Endothelial cell of umbilical vein (primary cell): ENCODE results near the gene MEF2D. TPM values are rescaled to one million over a fixed set of nuclear protein-coding genes. Genes with fewer than 3 reads are reported as not detected.

Experiments used
- BruUV-seq: library from RNA; stranded (reverse); fragments of 400-500 nt; replicated peaks from 2 replicates; lab custom pipeline; 2021; lab: Mats Ljungman, UMichigan
- CTCF ChIA-PET: fragments of 300-600, 350-600 bp; sonication (Branson Sonifier 250); formaldehyde crosslinking; loops from one replicate; lab custom pipeline; 2021; ENCODE audit warnings: antibody characterized with exemption, inconsistent platforms; lab: Charles Lee
- POLR2A ChIA-PET: fragments of 300-600, 350-600 bp; sonication (Branson Sonifier 250); formaldehyde crosslinking; loops from one replicate; lab custom pipeline; 2021; ENCODE audit warnings: antibody characterized with exemption, inconsistent platforms; lab: Charles Lee
- DNase-seq: peaks from one replicate; pipeline ENCODE4 v3.0.0-alpha.2; 2011; ENCODE audit warnings: low read depth, low spot score
- FAIRE-seq: peaks from 2 replicates; lab custom pipeline; 2011; peaks lifted over from hg19 to GRCh38; lab: Jason Lieb, UNC
- H2AFZ ChIP-seq: 2 replicates; pipeline ENCODE4 v1.6.0; 2012; ENCODE audit warnings: low read depth, low read length, control low read depth, inconsistent platforms
- H3K27ac ChIP-seq: 2 replicates; pipeline ENCODE4 v1.5.1; 2011; ENCODE audit warnings: low read depth, mild to moderate bottlenecking, control low read depth, low read length, moderate library complexity; ENCODE audit not compliant: insufficient read depth
- H3K27me3 ChIP-seq, 2 experiments: 2 replicates each; pipeline versions ENCODE4 v1.6.0 to v1.6.1; 2011; ENCODE audit warnings: low read length in 2 of 2, mixed read lengths in 1 of 2; ENCODE audit not compliant: control insufficient read depth in 2 of 2, insufficient read depth in 2 of 2
- H3K36me3 ChIP-seq, 2 experiments: 2 replicates in 1 of 2; 3 replicates in 1 of 2; pipeline ENCODE4 v1.5.1; 2011; ENCODE audit warnings: low read length in 2 of 2, mild to moderate bottlenecking in 1 of 2, moderate library complexity in 1 of 2; ENCODE audit not compliant: control insufficient read depth in 2 of 2, insufficient read depth in 2 of 2; ENCODE audit errors: extremely low read depth in 1 of 2
- H3K4me1 ChIP-seq: 3 replicates; pipeline ENCODE4 v1.5.1; 2011; ENCODE audit warnings: mild to moderate bottlenecking, low read length; ENCODE audit not compliant: control insufficient read depth, insufficient read depth; ENCODE audit errors: extremely low read depth
- H3K4me2 ChIP-seq: 2 replicates; pipeline ENCODE4 v1.6.1; 2011; ENCODE audit warnings: low read length, control low read depth, mixed read lengths; ENCODE audit not compliant: insufficient read depth
- H3K4me3 ChIP-seq, 3 experiments: fragments of 200-600 bp in 1 of 3; sonication (generic), shearing (Covaris generic) in 1 of 3; replicated peaks in 1 of 3; 2 replicates each; pipeline ENCODE4 v1.5.1; 2011 to 2016; ENCODE audit warnings: control low read depth in 3 of 3, low read length in 3 of 3, mild to moderate bottlenecking in 2 of 3, inconsistent platforms in 1 of 3, low read depth in 1 of 3, moderate library complexity in 1 of 3; ENCODE audit not compliant: insufficient read depth in 1 of 3
- H3K79me2 ChIP-seq: 2 replicates; pipeline ENCODE4 v1.6.0; 2012; ENCODE audit warnings: low read length, inconsistent platforms; ENCODE audit not compliant: control insufficient read depth, insufficient read depth
- H3K9ac ChIP-seq: replicated peaks from 2 replicates; pipeline ENCODE3; 2011; ENCODE audit warnings: low read length, control low read depth; ENCODE audit not compliant: insufficient read depth; ENCODE audit errors: extremely low read depth
- H3K9me1 ChIP-seq: replicated peaks from 3 replicates; pipeline ENCODE4 v1.6.0; 2011; ENCODE audit warnings: mild to moderate bottlenecking, low read length; ENCODE audit not compliant: control insufficient read depth, insufficient read depth; ENCODE audit errors: extremely low read depth
- H3K9me3 ChIP-seq: replicated peaks from 2 replicates; pipeline ENCODE4 v1.5.1; 2012; ENCODE audit warnings: low read length, inconsistent platforms; ENCODE audit not compliant: control insufficient read depth, insufficient read depth
- H4K20me1 ChIP-seq: replicated peaks from 2 replicates; pipeline ENCODE3; 2011; ENCODE audit warnings: mild to moderate bottlenecking, low read length; ENCODE audit not compliant: control insufficient read depth, insufficient read depth; ENCODE audit errors: extremely low read depth
- EZH2 ChIP-seq: IDR thresholded peaks from 2 replicates; pipeline ENCODE4 v1.6.1; 2012; ENCODE audit warnings: borderline replicate concordance, low read depth, mild to moderate bottlenecking, moderate library complexity, low read length, inconsistent platforms; ENCODE audit not compliant: severe bottlenecking
- FOS ChIP-seq: IDR thresholded peaks from 2 replicates; pipeline ENCODE4 v1.6.1; 2011; ENCODE audit warnings: mild to moderate bottlenecking, low read length, moderate library complexity, borderline replicate concordance; ENCODE audit not compliant: insufficient read depth
- GATA2 ChIP-seq: IDR thresholded peaks from 2 replicates; pipeline ENCODE4 v1.7.0; 2011; ENCODE audit warnings: low read depth, mild to moderate bottlenecking, moderate library complexity, mixed read lengths, low read length; ENCODE audit not compliant: insufficient read length, insufficient read depth
- JUN ChIP-seq: IDR thresholded peaks from 2 replicates; pipeline ENCODE4 v1.6.1; 2011; ENCODE audit warnings: borderline replicate concordance, low read depth; ENCODE audit not compliant: insufficient read length, insufficient read depth
- MYC ChIP-seq: IDR thresholded peaks from one replicate; pipeline ENCODE4 v1.6.1; 2011; ENCODE audit warnings: mild to moderate bottlenecking, low read depth, low read length
- POLR2A ChIP-seq: IDR thresholded peaks from 2 replicates; pipeline ENCODE4 v1.6.1; 2012; ENCODE audit warnings: low read depth, mild to moderate bottlenecking, control low read depth, low read length
- POLR2AphosphoS5 ChIP-seq: IDR thresholded peaks from 2 replicates; pipeline ENCODE4 v1.6.1; 2012; ENCODE audit warnings: low read depth, mild to moderate bottlenecking, control low read depth, low read length, moderate library complexity; ENCODE audit not compliant: insufficient read depth
- dilution Hi-C: fragments of 300-500 bp; cut with MboI; formaldehyde crosslinking; loops from one replicate; pipeline ENCODE4 v1.15.0; 2019; ENCODE audit warnings: low sequenced_read_pairs; ENCODE audit not compliant: extremely low pct_ligation_motif_present
- intact Hi-C: fragments of 100-400 bp; cut with micrococcal nuclease; formaldehyde crosslinking; loops from one replicate; pipeline ENCODE4 v1.10.0; 2022
- polyA plus RNA-seq, 4 experiments: library from polyadenylated mRNA; depleted of rRNA in 3 of 4; stranded (reverse) in 3 of 4; unstranded in 1 of 4; fragments of >200 nt; gene quantifications; 2 replicates each; pipeline versions ENCODE4 v1.2.1 to v1.2.3, GENCODE V29; 2011 to 2012; ENCODE audit warnings: missing spikeins in 1 of 4
- total RNA-seq: library from RNA; stranded (reverse); gene quantifications from 2 replicates; pipeline ENCODE4 v1.2.3, GENCODE V29; 2021
- TF ChIP-seq, protein P1 (sequence below): IDR thresholded peaks from 2 replicates; pipeline ENCODE4 v1.6.1; 2011; ENCODE audit not compliant: insufficient read depth, insufficient read length
- TF ChIP-seq, protein P2 (sequence below), 2 donors: IDR thresholded peaks; 1 replicate in 1 of 2; 2 replicates in 1 of 2; pipeline ENCODE4 v1.5.1; 2011; ENCODE audit warnings: low read length in 2 of 2, mild to moderate bottlenecking in 2 of 2, moderate library complexity in 2 of 2, control low read depth in 1 of 2, inconsistent platforms in 1 of 2, low read depth in 1 of 2; ENCODE audit not compliant: insufficient read depth in 1 of 2; ENCODE audit errors: extremely low read depth in 1 of 2

Gene MEF2D
- total and polyA plus RNA-seq, 2 donors (not counting 3 experiments of a cell fraction or from before 2014, with no cell fraction given), result 45.4 to 52.2 TPM

DNA sequence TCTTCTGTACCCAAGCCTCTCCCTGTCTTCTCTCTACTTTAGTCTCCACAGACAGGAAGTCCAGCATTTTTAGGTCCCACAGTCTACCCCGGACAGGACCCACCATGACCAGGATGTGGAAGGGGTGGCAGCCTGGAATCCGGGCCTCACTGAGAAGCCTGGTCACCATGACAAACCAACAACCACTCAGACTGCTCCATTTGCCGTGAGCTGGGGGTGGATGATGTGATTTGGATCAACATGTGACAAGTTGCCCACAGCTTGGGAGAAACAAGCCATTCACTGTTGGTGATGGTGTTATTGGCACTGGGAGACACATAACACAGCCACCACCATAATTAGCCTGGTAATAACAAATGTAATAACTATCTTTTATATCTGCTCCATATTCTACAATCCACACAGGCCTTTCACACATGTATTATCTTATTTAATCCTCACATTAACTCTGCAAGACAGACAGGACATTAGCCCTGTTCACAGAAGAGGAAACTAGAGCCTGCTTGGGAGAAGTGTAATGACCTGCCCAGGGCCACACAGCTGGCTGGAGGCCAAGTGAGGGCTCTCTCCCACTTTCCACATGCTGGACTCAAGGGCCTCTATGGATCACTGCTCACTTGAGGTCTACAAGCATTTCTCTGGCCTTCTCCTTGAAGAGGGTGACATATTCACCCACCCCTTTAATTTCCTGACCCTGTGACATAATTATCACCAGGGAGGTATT is 22.9 kb downstream of the MEF2D start:
- H3K79me2 ChIP-seq, result no peaks in the 10 kb centered on the region
- DNase-seq (no peak), FAIRE-seq (no peak)
- dilution Hi-C loops, result no loop called here
- no peaks in the 10 kb centered on the region for H3K27me3 ChIP-seq
- H4K20me1 ChIP-seq, result no peaks in the 10 kb centered on the region
- H3K36me3 ChIP-seq, result peaks cover 25 to 79% of the 10 kb centered on the region in 2 experiments
- TF ChIP-seq FOS, result no peak
- TF ChIP-seq POLR2A, result no peak
- no peak for TF ChIP-seq MYC
- TF ChIP-seq EZH2, result no peak
- TF ChIP-seq, protein P1, sequence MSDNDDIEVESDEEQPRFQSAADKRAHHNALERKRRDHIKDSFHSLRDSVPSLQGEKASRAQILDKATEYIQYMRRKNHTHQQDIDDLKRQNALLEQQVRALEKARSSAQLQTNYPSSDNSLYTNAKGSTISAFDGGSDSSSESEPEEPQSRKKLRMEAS, result no peak
- no peak for TF ChIP-seq JUN
- TF ChIP-seq GATA2, result no peak
- TF ChIP-seq, protein P2, sequence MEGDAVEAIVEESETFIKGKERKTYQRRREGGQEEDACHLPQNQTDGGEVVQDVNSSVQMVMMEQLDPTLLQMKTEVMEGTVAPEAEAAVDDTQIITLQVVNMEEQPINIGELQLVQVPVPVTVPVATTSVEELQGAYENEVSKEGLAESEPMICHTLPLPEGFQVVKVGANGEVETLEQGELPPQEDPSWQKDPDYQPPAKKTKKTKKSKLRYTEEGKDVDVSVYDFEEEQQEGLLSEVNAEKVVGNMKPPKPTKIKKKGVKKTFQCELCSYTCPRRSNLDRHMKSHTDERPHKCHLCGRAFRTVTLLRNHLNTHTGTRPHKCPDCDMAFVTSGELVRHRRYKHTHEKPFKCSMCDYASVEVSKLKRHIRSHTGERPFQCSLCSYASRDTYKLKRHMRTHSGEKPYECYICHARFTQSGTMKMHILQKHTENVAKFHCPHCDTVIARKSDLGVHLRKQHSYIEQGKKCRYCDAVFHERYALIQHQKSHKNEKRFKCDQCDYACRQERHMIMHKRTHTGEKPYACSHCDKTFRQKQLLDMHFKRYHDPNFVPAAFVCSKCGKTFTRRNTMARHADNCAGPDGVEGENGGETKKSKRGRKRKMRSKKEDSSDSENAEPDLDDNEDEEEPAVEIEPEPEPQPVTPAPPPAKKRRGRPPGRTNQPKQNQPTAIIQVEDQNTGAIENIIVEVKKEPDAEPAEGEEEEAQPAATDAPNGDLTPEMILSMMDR (IDR thresholded peaks at IDR 0.05; ENCODE audit: extremely low read depth in 1 of 2, insufficient read depth in 1 of 2, low read depth in 1 of 2, low read length in 2 of 2), result no peak
- no peak for TF ChIP-seq POLR2AphosphoS5
- intact Hi-C loops, result no loop called here
- H3K27ac ChIP-seq, result peak overlapping the region; percentile 60
- no TSS peak for BruUV-seq
- H3K4me1 ChIP-seq, result peaks cover 8% of the 10 kb centered on the region
- H3K4me2 ChIP-seq, result no peak overlapping the region
- POLR2A ChIA-PET, result interaction anchor here (0.5 kb wide), 1 partner anchor 28 kb away, joined by 3 read pairs; no protein-coding TSS in a partner anchor
- H2AFZ ChIP-seq, result no peak overlapping the region
- no peaks in the 10 kb centered on the region for H3K9me3 ChIP-seq
- CTCF ChIA-PET, result interaction anchor here (1.7 kb wide), 2 partner anchors 12 to 23 kb away, joined by 3 to 5 read pairs; partner anchors contain the start of gene MEF2D
- no peaks in the 10 kb centered on the region for H3K9me1 ChIP-seq
- H3K9ac ChIP-seq, result no peak overlapping the region
- no peak overlapping the region for H3K4me3 ChIP-seq
